ENCODE data around the gene RAB31.

The RAB31 gene

DNA sequence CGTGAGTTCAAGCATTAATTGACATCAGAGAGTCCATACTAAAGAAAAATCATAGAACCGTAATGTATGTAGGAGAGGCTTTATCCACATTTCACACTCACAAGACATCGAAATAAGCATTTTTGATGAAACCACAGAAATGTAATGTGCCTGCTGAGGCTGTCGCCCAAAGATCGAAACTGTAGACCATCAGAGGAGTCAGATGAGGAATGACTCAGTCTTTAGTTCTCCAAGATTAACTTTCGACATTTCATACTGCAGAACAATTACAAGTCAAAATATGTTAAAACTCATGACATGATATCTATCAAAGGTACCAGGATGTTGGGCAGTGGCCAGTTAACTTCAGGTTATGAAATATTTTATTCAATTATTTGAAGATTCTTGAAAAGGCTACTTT lies 79.6 kb downstream of the RAB31 start:
- Histone ChIP-seq H3K9ac (ENCODE audit: low read depth, low read length) (no peak overlapping the region), H3K4me2 (ENCODE audit: low read length) (no peak overlapping the region), H3K9me3 (replicated peaks; ENCODE audit: low read length) (no peaks in the 10 kb centered on the region), H3K27me3 (ENCODE audit: control insufficient read depth, insufficient read depth, low read length) (no peaks in the 10 kb centered on the region), H3K4me1 (ENCODE audit: control insufficient read depth, insufficient read depth, low read length) (peaks cover 16% of the 10 kb centered on the region), H3K36me3 (ENCODE audit: insufficient read depth, low read length) (no peaks in the 10 kb centered on the region), H3K4me3 (ENCODE audit: low read length) (no peak overlapping the region)

DNA sequence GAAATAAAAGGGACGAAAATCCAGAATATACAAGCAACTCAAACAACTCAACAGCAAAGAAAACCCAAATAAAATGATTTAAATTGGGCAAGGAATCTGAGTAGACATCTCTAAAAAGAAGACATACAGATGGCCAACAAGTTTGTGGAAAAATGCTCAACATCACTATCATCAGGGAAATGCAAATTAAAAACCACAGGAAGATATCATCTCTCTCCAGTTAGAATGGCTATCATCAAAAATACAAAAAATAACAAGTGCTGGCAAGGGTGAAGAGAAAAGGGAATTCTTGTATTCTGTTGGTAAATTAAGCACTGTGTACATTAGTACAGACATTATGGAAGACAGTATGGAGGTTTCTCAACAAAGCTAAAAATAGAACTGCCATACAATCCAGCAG lies 80.0 kb downstream of the RAB31 start:
- Histone ChIP-seq H3K4me2 (ENCODE audit: low read length) (no peak overlapping the region), H3K4me1 (ENCODE audit: control insufficient read depth, insufficient read depth, low read length) (peaks cover 13% of the 10 kb centered on the region), H3K36me3 (ENCODE audit: insufficient read depth, low read length) (no peaks in the 10 kb centered on the region), H3K27me3 (ENCODE audit: control insufficient read depth, insufficient read depth, low read length) (no peaks in the 10 kb centered on the region), H3K9ac (ENCODE audit: low read depth, low read length) (no peak overlapping the region), H3K9me3 (replicated peaks; ENCODE audit: low read length) (no peaks in the 10 kb centered on the region), H3K4me3 (ENCODE audit: low read length) (no peak overlapping the region)

DNA sequence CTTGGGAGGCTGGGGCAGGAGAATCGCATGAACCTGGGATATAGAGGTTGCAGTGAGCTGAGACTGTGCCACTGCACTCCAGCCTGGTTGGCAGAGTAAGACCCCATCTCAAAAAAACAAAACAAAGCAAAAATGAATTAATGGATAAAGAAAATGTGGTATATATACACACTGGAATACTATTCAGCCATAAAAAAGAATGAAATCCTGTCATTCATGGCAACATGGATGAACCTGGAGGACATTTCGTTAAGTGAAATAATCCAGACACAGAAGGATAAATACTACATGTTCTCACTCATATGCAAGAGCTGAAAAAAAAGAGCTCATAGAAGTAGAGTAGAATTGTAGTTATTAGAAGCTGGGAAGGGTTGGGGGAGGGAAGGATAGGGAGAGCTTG lies 80.8 kb downstream of the RAB31 start:
- no peaks in the 10 kb centered on the region for H3K36me3 ChIP-seq (ENCODE audit: insufficient read depth, low read length)
- no peak overlapping the region for H3K9ac ChIP-seq (ENCODE audit: low read depth, low read length)
- no peak overlapping the region for H3K4me2 ChIP-seq (ENCODE audit: low read length)
- H3K9me3 ChIP-seq (replicated peaks; ENCODE audit: low read length): no peaks in the 10 kb centered on the region
- H3K4me3 ChIP-seq (ENCODE audit: low read length): no peak overlapping the region
- H3K4me1 ChIP-seq (ENCODE audit: control insufficient read depth, insufficient read depth, low read length): peaks cover 13% of the 10 kb centered on the region
- H3K27me3 ChIP-seq (ENCODE audit: control insufficient read depth, insufficient read depth, low read length): no peaks in the 10 kb centered on the region

DNA sequence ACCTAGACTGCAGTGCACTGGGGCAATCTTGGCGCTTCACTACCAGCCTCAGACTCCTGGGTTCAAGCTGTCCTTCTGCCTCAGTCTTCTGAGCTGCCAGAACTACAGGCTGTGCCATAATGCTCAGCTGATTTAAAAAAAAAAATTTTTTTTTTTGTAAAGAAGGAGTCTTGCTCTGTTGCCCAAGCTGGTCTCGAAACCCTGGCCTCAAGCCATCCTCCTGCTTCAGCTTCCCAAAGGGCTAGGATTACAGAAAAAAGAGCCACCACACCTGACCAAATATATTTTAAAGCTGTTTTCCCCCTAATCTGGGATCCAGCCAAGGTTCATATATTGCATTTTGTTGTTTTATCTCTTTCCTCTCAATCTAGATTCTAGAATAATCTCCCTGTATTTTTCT lies 82.2 kb downstream of the RAB31 start:
- no peak overlapping the region for H3K4me2 ChIP-seq (ENCODE audit: low read length)
- H3K36me3 ChIP-seq (ENCODE audit: insufficient read depth, low read length): no peaks in the 10 kb centered on the region
- H3K4me3 ChIP-seq (ENCODE audit: low read length): no peak overlapping the region
- H3K9ac ChIP-seq (ENCODE audit: low read depth, low read length): no peak overlapping the region
- H3K4me1 ChIP-seq (ENCODE audit: control insufficient read depth, insufficient read depth, low read length): peaks cover 13% of the 10 kb centered on the region
- no peaks in the 10 kb centered on the region for H3K27me3 ChIP-seq (ENCODE audit: control insufficient read depth, insufficient read depth, low read length)
- no peaks in the 10 kb centered on the region for H3K9me3 ChIP-seq (replicated peaks; ENCODE audit: low read length)

DNA sequence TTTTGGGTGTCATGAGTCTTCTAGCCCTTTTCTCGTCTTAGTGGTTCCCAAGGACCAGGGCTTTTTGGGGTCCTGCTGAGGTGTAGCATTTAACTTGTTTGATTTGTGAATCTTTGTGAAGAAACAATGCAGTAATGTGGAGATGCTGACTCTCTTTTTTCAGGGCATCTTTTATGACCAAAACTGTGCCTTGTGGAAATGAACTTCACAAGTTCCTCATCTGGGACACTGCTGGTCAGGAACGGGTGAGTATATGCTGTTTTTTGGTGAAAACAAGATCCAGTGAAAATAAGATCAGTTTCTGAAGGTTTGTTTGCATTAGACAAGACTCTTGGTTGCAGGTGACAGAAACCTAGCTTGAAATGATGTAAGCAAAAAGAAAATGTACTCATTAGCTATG lies 83.9 kb downstream of the RAB31 start:
- Histone ChIP-seq H3K4me1 (ENCODE audit: control insufficient read depth, insufficient read depth, low read length) (peaks cover 13% of the 10 kb centered on the region), H3K4me3 (ENCODE audit: low read length) (no peak overlapping the region), H3K27me3 (ENCODE audit: control insufficient read depth, insufficient read depth, low read length) (no peaks in the 10 kb centered on the region), H3K9ac (ENCODE audit: low read depth, low read length) (no peak overlapping the region), H3K4me2 (ENCODE audit: low read length) (no peak overlapping the region), H3K9me3 (replicated peaks; ENCODE audit: low read length) (no peaks in the 10 kb centered on the region), H3K36me3 (ENCODE audit: insufficient read depth, low read length) (no peaks in the 10 kb centered on the region)

DNA sequence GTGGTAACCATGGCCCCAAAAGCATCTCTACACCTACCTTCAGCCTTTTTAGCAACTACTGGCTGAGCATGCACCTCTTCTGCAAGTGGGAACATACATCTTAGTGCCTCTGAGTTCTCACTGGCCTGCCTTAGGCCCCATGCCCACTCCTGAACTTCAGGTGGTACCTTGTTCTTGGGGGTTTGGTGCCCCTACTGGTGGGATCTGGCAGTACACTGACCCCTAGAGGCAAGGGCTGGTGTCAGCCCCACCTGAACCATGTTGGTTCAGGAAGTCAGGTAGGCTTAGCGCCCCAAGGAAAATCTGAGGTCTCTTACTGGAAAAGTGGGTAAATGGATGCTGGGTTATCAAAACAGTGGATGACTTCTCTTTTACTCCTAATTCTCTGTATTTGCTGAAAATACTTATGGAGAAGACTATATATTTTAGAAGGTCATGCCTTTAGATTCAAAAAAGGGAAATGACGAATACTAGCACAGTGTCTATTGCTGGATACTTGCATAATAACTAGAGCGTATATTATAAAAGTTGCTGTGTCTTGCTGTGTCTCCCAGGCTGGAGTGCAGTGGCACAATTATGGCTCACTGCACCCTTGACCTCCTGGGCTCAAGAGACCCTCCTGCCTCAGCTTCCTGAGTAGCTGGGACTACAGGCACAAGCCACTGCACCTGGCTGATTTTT lies 84.6 kb downstream of the RAB31 start:
- Histone ChIP-seq H3K27me3 (ENCODE audit: control insufficient read depth, insufficient read depth, low read length) (no peaks in the 10 kb centered on the region), H3K4me1 (ENCODE audit: control insufficient read depth, insufficient read depth, low read length) (peaks cover 5% of the 10 kb centered on the region), H3K4me3 (ENCODE audit: low read length) (no peak overlapping the region), H3K9ac (ENCODE audit: low read depth, low read length) (no peak overlapping the region), H3K36me3 (ENCODE audit: insufficient read depth, low read length) (no peaks in the 10 kb centered on the region), H3K4me2 (ENCODE audit: low read length) (no peak overlapping the region), H3K9me3 (replicated peaks; ENCODE audit: low read length) (no peaks in the 10 kb centered on the region)

DNA sequence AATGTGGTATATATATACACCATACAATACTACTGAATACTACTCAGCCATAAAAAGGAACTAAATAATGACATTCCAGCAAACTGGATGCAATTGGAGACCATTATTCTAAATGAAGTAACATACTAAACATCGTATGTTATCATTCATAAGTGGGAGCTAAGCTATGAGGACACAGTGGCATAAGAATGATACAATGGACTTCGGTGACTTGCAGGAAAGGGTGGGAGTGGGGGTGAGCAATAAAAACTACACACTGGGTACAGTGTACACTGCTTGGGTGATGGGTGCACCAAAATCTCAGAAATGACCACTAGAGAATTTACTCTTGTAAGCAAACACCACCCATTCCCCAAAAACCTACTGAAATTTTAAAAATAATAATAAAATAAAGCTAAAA lies 87.9 kb downstream of the RAB31 start:
- Histone ChIP-seq H3K4me3 (ENCODE audit: low read length) (no peak overlapping the region), H3K4me2 (ENCODE audit: low read length) (no peak overlapping the region), H3K36me3 (ENCODE audit: insufficient read depth, low read length) (no peaks in the 10 kb centered on the region), H3K4me1 (ENCODE audit: control insufficient read depth, insufficient read depth, low read length) (no peaks in the 10 kb centered on the region), H3K27me3 (ENCODE audit: control insufficient read depth, insufficient read depth, low read length) (no peaks in the 10 kb centered on the region), H3K9me3 (replicated peaks; ENCODE audit: low read length) (no peaks in the 10 kb centered on the region), H3K9ac (ENCODE audit: low read depth, low read length) (no peak overlapping the region)

DNA sequence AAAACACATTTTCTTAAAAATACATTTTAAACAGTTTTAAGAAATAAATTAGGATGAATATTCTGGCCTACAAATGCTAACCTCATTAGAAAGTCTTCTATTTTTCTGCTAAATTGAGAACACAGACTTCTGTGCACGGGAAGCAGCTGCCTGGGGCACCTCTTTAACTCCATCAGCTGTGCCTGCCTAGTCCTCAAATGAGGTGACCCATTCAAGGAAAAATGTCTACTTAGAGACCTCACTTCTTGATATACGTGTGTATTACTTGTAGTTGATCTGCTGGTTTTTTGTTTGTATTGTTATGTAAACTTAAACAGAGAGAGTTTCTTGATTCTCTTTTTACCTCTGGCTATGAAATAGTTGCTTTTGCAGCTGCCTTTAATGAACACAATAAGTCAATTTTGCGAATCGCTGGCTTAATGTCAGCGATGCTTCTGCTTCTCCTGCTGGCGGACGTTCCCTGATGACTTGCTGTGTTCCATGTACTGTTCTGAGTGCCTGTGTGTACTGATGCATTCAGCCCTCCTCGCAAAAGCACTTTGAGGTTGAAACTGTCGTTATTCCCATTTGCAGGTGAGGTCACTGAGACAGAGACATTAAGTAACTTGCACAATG lies 88.9 kb downstream of the RAB31 start:
- Histone ChIP-seq H3K27me3 (ENCODE audit: control insufficient read depth, insufficient read depth, low read length) (no peaks in the 10 kb centered on the region), H3K36me3 (ENCODE audit: insufficient read depth, low read length) (no peaks in the 10 kb centered on the region), H3K4me1 (ENCODE audit: control insufficient read depth, insufficient read depth, low read length) (no peaks in the 10 kb centered on the region), H3K9me3 (replicated peaks; ENCODE audit: low read length) (no peaks in the 10 kb centered on the region), H3K4me3 (ENCODE audit: low read length) (no peak overlapping the region), H3K9ac (ENCODE audit: low read depth, low read length) (no peak overlapping the region), H3K4me2 (ENCODE audit: low read length) (peak overlapping the region; percentile 42)

DNA sequence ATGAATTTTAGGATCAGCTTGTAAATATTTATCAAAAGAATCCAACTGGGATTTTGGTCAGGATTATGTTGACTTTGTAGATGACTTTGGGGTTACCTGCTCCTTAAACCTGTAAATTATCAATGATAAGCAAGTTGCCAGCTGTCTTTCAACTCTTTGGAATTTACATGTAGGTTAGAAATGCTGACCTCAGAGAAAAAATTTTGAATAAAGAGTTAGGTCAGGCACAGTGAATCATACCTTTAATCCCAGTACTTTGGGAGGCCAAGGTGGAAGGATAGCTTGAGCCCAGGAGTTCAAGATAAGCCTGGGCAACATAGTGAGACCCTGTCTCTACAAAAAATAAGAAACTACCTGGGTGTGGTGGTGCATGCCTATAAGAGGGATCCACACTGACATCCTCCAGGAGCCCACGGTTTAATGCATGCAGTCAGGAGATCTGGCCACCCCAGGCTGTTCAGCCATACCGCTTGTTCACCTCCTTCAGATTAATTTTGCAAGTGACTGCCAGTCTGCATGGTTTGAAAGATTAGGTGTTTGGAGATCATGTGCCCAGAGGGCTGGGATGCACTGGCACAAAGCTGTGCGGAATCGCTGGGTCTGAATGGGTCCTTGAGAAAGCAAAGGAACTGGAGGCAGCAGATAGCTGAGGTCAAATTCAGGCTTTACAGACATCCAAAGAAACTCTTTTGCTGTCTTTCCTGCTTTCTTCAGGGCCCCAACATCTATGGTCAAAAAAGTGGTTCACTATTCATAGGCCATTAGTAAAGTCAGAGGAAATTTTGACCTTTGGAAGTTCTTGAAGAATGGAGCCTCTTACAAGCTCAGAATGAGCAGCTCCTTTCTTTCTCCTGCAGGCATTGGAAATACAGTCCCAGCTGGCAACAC lies 94.3 kb downstream of the RAB31 start:
- Histone ChIP-seq H3K27me3 (ENCODE audit: control insufficient read depth, insufficient read depth, low read length) (no peaks in the 10 kb centered on the region), H3K4me2 (ENCODE audit: low read length) (peak overlapping the region; percentile 7), H3K9me3 (replicated peaks; ENCODE audit: low read length) (no peaks in the 10 kb centered on the region), H3K9ac (ENCODE audit: low read depth, low read length) (no peak overlapping the region), H3K4me3 (ENCODE audit: low read length) (no peak overlapping the region), H3K36me3 (ENCODE audit: insufficient read depth, low read length) (no peaks in the 10 kb centered on the region), H3K4me1 (ENCODE audit: control insufficient read depth, insufficient read depth, low read length) (peaks cover 24% of the 10 kb centered on the region)

DNA sequence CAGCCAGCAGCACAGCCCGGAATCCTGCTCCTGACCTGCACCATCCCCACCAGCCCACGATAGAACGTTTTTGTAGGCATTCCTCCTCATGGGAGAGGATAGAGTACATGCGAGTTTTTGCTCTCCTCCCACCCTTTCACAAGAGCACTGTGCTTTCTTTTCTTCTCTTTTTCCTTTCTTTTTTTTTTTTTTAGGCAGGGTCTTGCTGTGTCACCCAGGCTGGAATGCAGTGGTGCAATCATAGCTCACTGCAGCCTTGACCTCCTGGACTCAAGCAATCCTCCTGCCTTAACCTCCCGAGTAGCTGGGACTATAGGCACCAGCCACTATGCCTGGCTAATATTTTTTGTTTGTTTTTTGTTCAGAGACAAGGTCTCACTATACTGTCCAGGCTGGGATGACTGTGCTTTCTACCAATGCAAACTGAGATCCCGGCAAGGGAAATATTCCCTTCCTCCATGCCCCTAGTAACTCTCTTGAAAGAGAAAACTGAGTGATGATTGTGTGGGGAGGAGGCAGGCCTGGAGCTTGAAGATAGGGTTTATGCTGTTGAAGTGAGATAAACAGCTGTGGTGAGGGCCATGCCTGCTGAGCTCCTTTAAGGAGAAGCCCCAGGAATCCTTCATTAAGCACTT lies 95.1 kb downstream of the RAB31 start:
- Histone ChIP-seq H3K4me2 (ENCODE audit: low read length) (peak overlapping the region; percentile 7), H3K36me3 (ENCODE audit: insufficient read depth, low read length) (no peaks in the 10 kb centered on the region), H3K4me1 (ENCODE audit: control insufficient read depth, insufficient read depth, low read length) (peaks cover 29% of the 10 kb centered on the region), H3K27me3 (ENCODE audit: control insufficient read depth, insufficient read depth, low read length) (no peaks in the 10 kb centered on the region), H3K4me3 (ENCODE audit: low read length) (no peak overlapping the region), H3K9me3 (replicated peaks; ENCODE audit: low read length) (no peaks in the 10 kb centered on the region), H3K9ac (ENCODE audit: low read depth, low read length) (no peak overlapping the region)

DNA sequence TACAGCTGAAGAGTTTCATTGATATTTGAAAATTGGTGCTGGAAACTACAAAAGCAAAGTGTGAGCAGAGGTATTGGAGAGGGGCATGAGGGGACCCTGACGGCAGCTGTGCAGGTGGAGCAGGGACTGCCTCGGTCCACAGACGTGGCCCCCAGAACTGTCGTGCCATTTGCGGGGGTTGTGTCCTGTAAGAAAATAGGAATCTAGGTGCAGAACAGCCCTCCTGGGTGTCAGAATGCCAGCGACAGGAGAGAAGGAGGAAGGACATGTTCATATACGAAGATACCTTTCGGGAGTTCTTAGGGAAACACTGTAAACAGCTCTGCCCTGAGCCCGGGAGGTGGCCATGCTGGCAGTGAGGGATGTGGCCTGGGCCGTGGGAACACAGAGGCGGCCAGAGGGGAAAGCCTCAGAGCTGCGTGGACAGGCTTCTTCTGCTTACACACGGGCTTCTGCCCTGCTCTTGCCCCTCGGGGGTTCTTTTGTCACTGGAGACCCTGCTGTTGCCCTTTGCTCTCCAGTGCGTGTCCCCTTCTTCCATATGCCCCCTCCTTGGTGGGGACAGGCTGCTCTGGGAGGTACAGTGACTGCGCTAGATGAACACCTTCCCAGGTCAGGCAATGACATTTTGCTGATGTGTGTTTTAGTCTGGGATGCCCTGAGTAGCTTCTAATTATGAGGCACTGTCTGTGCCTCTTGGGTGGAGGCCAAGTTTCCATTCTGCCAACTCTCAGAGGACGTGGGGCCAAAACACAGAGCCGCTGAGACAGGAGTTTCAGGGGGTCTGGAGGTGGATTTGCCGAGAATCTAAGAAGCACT lies 95.8 kb downstream of the RAB31 start:
- H3K4me2 ChIP-seq (ENCODE audit: low read length): no peak overlapping the region
- H3K36me3 ChIP-seq (ENCODE audit: insufficient read depth, low read length): no peaks in the 10 kb centered on the region
- no peaks in the 10 kb centered on the region for H3K27me3 ChIP-seq (ENCODE audit: control insufficient read depth, insufficient read depth, low read length)
- H3K9me3 ChIP-seq (replicated peaks; ENCODE audit: low read length): no peaks in the 10 kb centered on the region
- no peak overlapping the region for H3K4me3 ChIP-seq (ENCODE audit: low read length)
- peaks cover 37% of the 10 kb centered on the region for H3K4me1 ChIP-seq (ENCODE audit: control insufficient read depth, insufficient read depth, low read length)
- H3K9ac ChIP-seq (ENCODE audit: low read depth, low read length): peak overlapping the region; percentile 4
